HCT116 (cell line): ENCODE results near the gene TRMU. TPM values are rescaled to one million over a fixed set of nuclear protein-coding genes. Genes with fewer than 3 reads are reported as not detected.

ENCODE experiments used
- ATAC-seq: fragments of 200-7000 bp; cut with Tn5 transposase; 2 replicates; pipeline ENCODE4 v1.9.1; 2020; ENCODE audit warnings: mild to moderate bottlenecking, moderate library complexity
- BruUV-seq: library from RNA; stranded (reverse); fragments of 400-500 nt; replicated peaks from 2 replicates; lab custom pipeline; 2021; lab: Mats Ljungman, UMichigan
- CTCF ChIA-PET: fragments of 300-600 bp; sonication (Branson Sonifier 250); formaldehyde crosslinking; loops from one replicate; lab custom pipeline; 2021; ENCODE audit warnings: antibody characterized with exemption; lab: Charles Lee
- POLR2A ChIA-PET: fragments of 300-600, 350-600 bp; sonication (Branson Sonifier 250); formaldehyde crosslinking; loops from one replicate; lab custom pipeline; 2021; ENCODE audit warnings: antibody characterized with exemption; lab: Charles Lee
- RAD21 ChIA-PET, 2 experiments: fragments of 300-600 bp; sonication (Branson Sonifier 250); formaldehyde crosslinking; loops; one replicate each; lab custom pipeline; 2023; ENCODE audit warnings: low total read pairs in 2 of 2; ENCODE audit not compliant: uncharacterized antibody in 2 of 2, unreplicated experiment in 2 of 2, low non-redundant PET in 1 of 2; lab: Charles Lee
- DNase-seq: peaks from one replicate; pipeline ENCODE4 v3.0.0-alpha.2; 2010; ENCODE audit warnings: low read depth, low spot score
- H2AFZ ChIP-seq: fragments of 200-600 bp; shearing (Covaris generic), sonication (generic); 2 replicates; pipeline ENCODE4 v1.6.1; 2017; ENCODE audit warnings: low read depth, mixed run types, mixed read lengths, antibody characterized with exemption, low read length; ENCODE audit not compliant: poor library complexity, severe bottlenecking
- H3K27ac ChIP-seq: 2 replicates; pipeline ENCODE4 v1.5.1; 2012; ENCODE audit warnings: low read depth, low read length
- H3K27me3 ChIP-seq: fragments of 200-600 bp; sonication (generic); 2 replicates; pipeline ENCODE4 v1.6.1; 2016; ENCODE audit warnings: mixed run types, low read length, mixed read lengths; ENCODE audit not compliant: insufficient read depth
- H3K36me3 ChIP-seq, 2 experiments: fragments of 200-500 bp in 1 of 2; fragments of 200-600 bp in 1 of 2; sonication (Bioruptor generic) in 1 of 2; sonication (generic) in 1 of 2; 2 replicates each; pipeline versions ENCODE4 v1.5.1 to v1.6.1; 2014 to 2016; ENCODE audit warnings: low read length in 2 of 2, inconsistent platforms in 1 of 2, mixed read lengths in 1 of 2, mixed run types in 1 of 2; ENCODE audit not compliant: insufficient read depth in 2 of 2, control insufficient read depth in 1 of 2
- H3K4me1 ChIP-seq, 2 experiments: fragments of 200-600 bp in 1 of 2; sonication (generic) in 1 of 2; 2 replicates each; pipeline versions ENCODE4 v1.5.1 to v1.6.1; 2012 to 2017; ENCODE audit warnings: low read length in 2 of 2, inconsistent platforms in 1 of 2, mild to moderate bottlenecking in 1 of 2, mixed read lengths in 1 of 2, mixed run types in 1 of 2, moderate library complexity in 1 of 2; ENCODE audit not compliant: insufficient read depth in 2 of 2, control insufficient read depth in 1 of 2
- H3K4me2 ChIP-seq: fragments of 200-600 bp; sonication (generic); 2 replicates; pipeline ENCODE4 v1.6.1; 2017; ENCODE audit warnings: mixed run types, low read length, mixed read lengths
- H3K4me3 ChIP-seq, 2 experiments: fragments of 200-600 bp in 1 of 2; sonication (generic) in 1 of 2; replicated peaks in 1 of 2; 2 replicates each; pipeline ENCODE4 v1.5.1; 2011 to 2016; ENCODE audit warnings: low read length in 2 of 2, control low read depth in 1 of 2, low read depth in 1 of 2, mild to moderate bottlenecking in 1 of 2, mixed read lengths in 1 of 2, mixed run types in 1 of 2
- H3K79me2 ChIP-seq: fragments of 200-600 bp; sonication (generic); 2 replicates; pipeline ENCODE4 v1.6.1; 2017; ENCODE audit warnings: mild to moderate bottlenecking, mixed run types, low read length, moderate library complexity, mixed read lengths; ENCODE audit not compliant: insufficient read depth
- H3K9ac ChIP-seq: fragments of 200-600 bp; sonication (generic); 2 replicates; pipeline ENCODE4 v1.6.1; 2016; ENCODE audit warnings: low read length, mixed read lengths
- H3K9me2 ChIP-seq: fragments of 200-600 bp; sonication (generic), shearing (Covaris generic); 2 replicates; pipeline ENCODE4 v1.6.1; 2017; ENCODE audit warnings: mixed run types, mild to moderate bottlenecking, moderate library complexity; ENCODE audit not compliant: insufficient read depth
- H3K9me3 ChIP-seq, 2 experiments: fragments of 200-500 bp in 1 of 2; fragments of 200-600 bp in 1 of 2; sonication (Bioruptor generic) in 1 of 2; sonication (generic) in 1 of 2; 2 replicates each; pipeline ENCODE4 v1.6.1; 2014 to 2017; ENCODE audit warnings: low read length in 2 of 2, mixed read lengths in 2 of 2, inconsistent platforms in 1 of 2, low read depth in 1 of 2, mild to moderate bottlenecking in 1 of 2, mixed run types in 1 of 2, moderate library complexity in 1 of 2; ENCODE audit not compliant: control insufficient read depth in 1 of 2, insufficient read depth in 1 of 2
- H4K20me1 ChIP-seq: fragments of 200-600 bp; sonication (generic), shearing (Covaris generic); 2 replicates; pipeline ENCODE4 v1.6.1; 2017; ENCODE audit warnings: mixed run types, mild to moderate bottlenecking, moderate library complexity; ENCODE audit not compliant: insufficient read depth
- CBX3 ChIP-seq: IDR thresholded peaks from 2 replicates; pipeline ENCODE4 v1.6.1; 2012; ENCODE audit warnings: low read depth
- CEBPB ChIP-seq: IDR thresholded peaks from 2 replicates; pipeline ENCODE4 v1.6.1; 2012; ENCODE audit warnings: low read depth
- ELF1 ChIP-seq: IDR thresholded peaks from 2 replicates; pipeline ENCODE4 v1.6.1; 2012; ENCODE audit warnings: low read depth, borderline replicate concordance
- EZH2 ChIP-seq: fragments of 200-600 bp; sonication (generic); IDR thresholded peaks from 2 replicates; pipeline ENCODE4 v1.6.1; 2017; ENCODE audit warnings: antibody characterized with exemption, mixed run types
- FOSL1 ChIP-seq: IDR thresholded peaks from 2 replicates; pipeline ENCODE4 v1.6.1; 2012; ENCODE audit warnings: low read depth
- POLR2A ChIP-seq: IDR thresholded peaks from 2 replicates; pipeline ENCODE4 v1.7.0; 2011; ENCODE audit warnings: borderline replicate concordance; ENCODE audit not compliant: insufficient read depth, insufficient read length; ENCODE audit errors: extremely low read depth
- RAD21 ChIP-seq: IDR thresholded peaks from 2 replicates; pipeline ENCODE4 v1.6.1; 2012; ENCODE audit warnings: low read depth, mild to moderate bottlenecking
- REST ChIP-seq: IDR thresholded peaks from 2 replicates; pipeline ENCODE4 v1.6.1; 2012; ENCODE audit warnings: low read depth
- SIN3A ChIP-seq: IDR thresholded peaks from 2 replicates; pipeline ENCODE4 v1.6.1; 2012; ENCODE audit warnings: low read depth
- SP1 ChIP-seq: IDR thresholded peaks from 2 replicates; pipeline ENCODE4 v1.6.1; 2012; ENCODE audit warnings: low read depth
- SRF ChIP-seq: IDR thresholded peaks from 2 replicates; pipeline ENCODE4 v1.6.1; 2012; ENCODE audit warnings: low read depth
- TCF7L2 ChIP-seq: IDR thresholded peaks from 2 replicates; pipeline ENCODE4 v1.7.0; 2011; ENCODE audit warnings: borderline replicate concordance, inconsistent platforms; ENCODE audit not compliant: insufficient read depth, insufficient read length; ENCODE audit errors: extremely low read depth
- YY1 ChIP-seq: IDR thresholded peaks from 2 replicates; pipeline ENCODE4 v1.6.1; 2011; ENCODE audit warnings: low read length, low read depth, moderate library complexity, mild to moderate bottlenecking; ENCODE audit not compliant: insufficient replicate concordance; ENCODE audit errors: extremely low read depth
- ZFX ChIP-seq: fragments of 450-650 bp; IDR thresholded peaks from 2 replicates; pipeline ENCODE4 v1.6.1; 2017
- ZNF274 ChIP-seq: fragments of 200-500 bp; sonication (Bioruptor generic); IDR thresholded peaks from 2 replicates; pipeline ENCODE4 v1.6.1; 2014; ENCODE audit warnings: mild to moderate bottlenecking, low read depth, low read length, inconsistent platforms
- intact Hi-C: fragments of 100-400 bp; cut with micrococcal nuclease; formaldehyde crosslinking; loops from 2 replicates; pipeline ENCODE4 v1.10.0; 2022
- total RNA-seq: library from RNA; stranded (reverse); gene quantifications from one replicate; pipeline ENCODE4 v1.2.1, GENCODE V29; 2021; ENCODE audit not compliant: unreplicated experiment
- TF ChIP-seq, protein P1 (sequence below): IDR thresholded peaks from 2 replicates; pipeline ENCODE4 v1.6.1; 2012

The TRMU gene
- total RNA-seq, 1 experiment from 2014 or later = 65.4 TPM

GRCh38 chr22:46323162-46323561 lies 12.4 kb upstream of the TRMU start:
- Histone ChIP-seq H3K4me3 (no peak overlapping the region), H3K27ac (no peak overlapping the region), H3K9me3 (no peaks in the 10 kb centered on the region), H3K4me2 (no peak overlapping the region), H2AFZ (no peak overlapping the region), H3K9ac (no peak overlapping the region), H3K4me1 (no peaks in the 10 kb centered on the region), H3K27me3 (no peaks in the 10 kb centered on the region), H3K79me2 (peaks cover 19% of the 10 kb centered on the region; the same call in 1 of the 2 replicates), H4K20me1 (no peaks in the 10 kb centered on the region), H3K9me2 (no peaks in the 10 kb centered on the region)
- ATAC-seq (no peak), DNase-seq (no peak)
- ChIA-PET CTCF (no interaction called here), POLR2A (no interaction called here)
- no TSS peak for BruUV-seq
- intact Hi-C loops = no loop called here
- TF ChIP-seq ELF1 (no peak), SIN3A (no peak), FOSL1 (no peak), RAD21 (no peak), REST (no peak), EZH2 (no peak), SP1 (no peak), POLR2A (no peak), CBX3 (no peak), ZNF274 (no peak), ZFX (no peak), SRF (no peak), TCF7L2 (no peak), CEBPB (no peak), YY1 (no peak)
- TF ChIP-seq, protein P1, sequence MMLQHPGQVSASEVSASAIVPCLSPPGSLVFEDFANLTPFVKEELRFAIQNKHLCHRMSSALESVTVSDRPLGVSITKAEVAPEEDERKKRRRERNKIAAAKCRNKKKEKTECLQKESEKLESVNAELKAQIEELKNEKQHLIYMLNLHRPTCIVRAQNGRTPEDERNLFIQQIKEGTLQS = no peak
- TF ChIP-seq, all 23 proteins: peak for 0
- H3K36me3 ChIP-seq = peaks cover 29% of the 10 kb centered on the region in 2 experiments; a peak in 3 of 4 replicates
- RAD21 ChIA-PET = no interaction called here
